SH-SY5Y (cell line): ENCODE measurements around the gene NIPAL1.

Experiments used
- GATA2 ChIP-seq: IDR thresholded peaks from 2 replicates; pipeline ENCODE4 v1.6.1; 2011; ENCODE audit warnings: mild to moderate bottlenecking, low read depth, low read length
- GATA3 ChIP-seq: IDR thresholded peaks from 2 replicates; pipeline ENCODE4 v1.6.1; 2011; ENCODE audit warnings: low read depth, mild to moderate bottlenecking, low read length, moderate library complexity

DNA sequence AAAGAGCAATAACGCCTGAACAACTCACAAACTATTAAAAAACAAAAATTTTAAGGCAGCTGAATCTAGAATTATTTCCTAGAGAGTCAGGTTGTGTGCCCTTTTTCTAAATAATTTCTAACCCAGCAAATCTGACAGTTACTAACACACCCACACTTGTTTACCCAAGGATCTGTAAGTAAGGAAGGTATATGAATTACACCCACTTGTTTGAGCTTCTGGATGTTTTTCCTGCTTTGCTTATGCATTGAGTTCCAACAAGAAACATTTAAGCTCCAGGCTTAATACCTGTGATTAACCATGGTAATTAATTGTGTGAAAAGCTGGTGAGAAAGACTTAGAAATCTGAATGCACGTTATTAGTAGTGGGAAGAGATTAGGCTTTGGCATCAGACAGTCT lies 1.5 kb downstream of the NIPAL1 start:
- no peak for TF ChIP-seq GATA2
- TF ChIP-seq GATA3, result no peak
